ENCODE data around the gene CRMP1. TPM values are rescaled to one million over a fixed set of nuclear protein-coding genes. Genes with fewer than 3 reads are reported as not detected.

CRMP1 gene
- total and polyA plus RNA-seq, 2 experiments from 2014 or later: 1.3 TPM; not detected in 1

GRCh38 chr4:5869966-5870619 is 22.8 kb downstream of the CRMP1 start:
- H3K9ac ChIP-seq: no peak overlapping the region
- H3K4me2 ChIP-seq (ENCODE audit: unreplicated experiment): no peak overlapping the region
- no peaks in the 10 kb centered on the region for H3K9me2 ChIP-seq (ENCODE audit: insufficient read depth)
- H3K36me3 ChIP-seq (ENCODE audit: low read depth): no peaks in the 10 kb centered on the region
- no peaks in the 10 kb centered on the region for H3K4me1 ChIP-seq (ENCODE audit: insufficient read depth)
- no peaks in the 10 kb centered on the region for H3K9me3 ChIP-seq (ENCODE audit: low read depth)
- H3F3A ChIP-seq (ENCODE audit: insufficient read depth): peaks cover 4% of the 10 kb centered on the region
- in situ Hi-C loops (cut with MboI): no loop called here
- no peak for DNase-seq
- H2AFZ ChIP-seq: no peak overlapping the region
- H3K27ac ChIP-seq: no peak overlapping the region
- no peaks in the 10 kb centered on the region for H3K79me2 ChIP-seq (ENCODE audit: insufficient read depth)
- no peaks in the 10 kb centered on the region for H3K27me3 ChIP-seq (replicated peaks; ENCODE audit: insufficient read depth)
- TF ChIP-seq EZH2 (IDR thresholded peaks at IDR 0.05; ENCODE audit: insufficient read depth, poor library complexity, severe bottlenecking): no peak
- TF ChIP-seq EZH2phosphoT487 (IDR thresholded peaks at IDR 0.05; ENCODE audit: insufficient read depth, low read depth): no peak
- H4K20me1 ChIP-seq (ENCODE audit: insufficient read depth): no peaks in the 10 kb centered on the region
- H3K4me3 ChIP-seq: no peak overlapping the region
- WGBS, 2 experiments (ENCODE audit: low coverage in 1 of 2, low lambda C conversion rate in 2 of 2, missing lambda C conversion rate in 2 of 2): 46 to 47% methylated on average over 14 of the region's 14 CpGs

DNA sequence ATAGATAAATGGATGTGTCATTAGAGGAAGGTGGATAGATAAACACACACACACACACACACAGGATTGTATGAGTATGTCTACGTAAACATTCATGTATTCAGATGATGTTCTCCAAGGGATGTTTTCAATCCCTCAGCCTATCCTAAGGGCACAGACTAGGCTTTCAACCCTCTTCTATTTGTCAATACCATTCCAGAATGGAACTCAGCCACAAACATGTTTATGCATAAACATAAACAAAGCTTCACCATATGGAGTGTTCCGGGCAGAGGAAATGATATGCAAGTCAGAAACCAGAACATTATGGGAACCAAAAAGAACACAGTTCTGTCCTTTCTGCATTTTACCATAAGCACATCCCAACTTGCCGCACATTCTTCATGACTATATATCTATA is 25.0 kb downstream of the CRMP1 start:
- H3K27me3 ChIP-seq (replicated peaks; ENCODE audit: insufficient read depth): no peaks in the 10 kb centered on the region
- DNase-seq: no peak
- no peaks in the 10 kb centered on the region for H3K79me2 ChIP-seq (ENCODE audit: insufficient read depth)
- no peak overlapping the region for H3K4me3 ChIP-seq
- no peak for TF ChIP-seq EZH2 (IDR thresholded peaks at IDR 0.05; ENCODE audit: insufficient read depth, poor library complexity, severe bottlenecking)
- TF ChIP-seq EZH2phosphoT487 (IDR thresholded peaks at IDR 0.05; ENCODE audit: insufficient read depth, low read depth): no peak
- WGBS, 2 experiments (ENCODE audit: low coverage in 1 of 2, low lambda C conversion rate in 2 of 2, missing lambda C conversion rate in 2 of 2): 86 to 92% methylated on average over 3 of the region's 3 CpGs
- H3K9me2 ChIP-seq (ENCODE audit: insufficient read depth): no peaks in the 10 kb centered on the region
- no peak overlapping the region for H2AFZ ChIP-seq
- no peaks in the 10 kb centered on the region for H3F3A ChIP-seq (ENCODE audit: insufficient read depth)
- H3K4me1 ChIP-seq (ENCODE audit: insufficient read depth): 0 out of 2 replicates have a peak, but pooled peaks cover 6% of the 10 kb centered on the region
- no peaks in the 10 kb centered on the region for H3K9me3 ChIP-seq (ENCODE audit: low read depth)
- no peaks in the 10 kb centered on the region for H3K36me3 ChIP-seq (ENCODE audit: low read depth)
- H3K9ac ChIP-seq: no peak overlapping the region
- H3K27ac ChIP-seq: no peak overlapping the region
- no peaks in the 10 kb centered on the region for H4K20me1 ChIP-seq (ENCODE audit: insufficient read depth)
- in situ Hi-C loops (cut with MboI): no loop called here
- H3K4me2 ChIP-seq (ENCODE audit: unreplicated experiment): no peak overlapping the region

DNA sequence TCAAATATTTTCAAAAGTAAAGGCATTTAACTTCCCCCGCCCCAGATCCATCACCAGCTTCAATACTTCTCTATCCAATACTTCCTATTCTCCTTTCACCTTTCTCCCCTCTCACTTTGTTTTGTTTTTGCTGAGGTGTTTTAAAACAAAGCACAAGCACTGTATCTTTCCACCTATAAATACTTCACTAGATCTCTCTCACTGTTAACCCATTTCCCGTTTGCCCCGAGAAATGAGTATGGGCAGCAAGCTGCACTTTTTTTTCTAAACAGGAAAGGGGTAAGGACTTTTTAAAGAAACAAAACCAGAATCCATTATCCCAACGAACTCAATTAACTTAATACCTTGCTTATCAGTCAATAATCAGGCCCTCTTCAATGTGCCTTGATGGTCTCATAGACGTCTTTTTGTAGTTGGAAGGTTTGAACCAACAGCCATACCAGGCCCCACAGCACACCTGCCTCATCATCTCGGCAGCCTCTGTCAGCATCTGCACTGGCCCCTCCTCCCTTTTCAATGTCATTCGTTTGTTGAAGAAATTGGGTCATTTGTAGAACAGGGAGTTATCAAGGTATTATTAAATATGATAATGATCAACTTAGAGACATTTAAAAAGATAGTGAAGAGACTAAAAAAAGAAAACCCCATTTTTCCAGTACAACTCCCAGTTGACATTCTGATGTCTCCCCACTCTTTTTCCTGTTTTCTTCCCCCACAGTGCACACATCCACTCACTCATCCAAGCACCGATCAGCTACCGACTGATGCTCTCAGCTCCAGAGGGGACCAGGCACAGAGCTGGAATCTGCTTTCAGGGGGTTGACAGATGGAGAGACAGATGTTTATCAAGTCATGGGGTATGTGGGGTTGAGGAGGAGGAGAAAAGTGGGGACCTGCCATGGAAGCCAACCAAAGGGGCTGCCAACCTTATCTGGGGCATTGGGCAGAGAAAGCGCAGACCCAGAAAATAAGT is 25.8 kb downstream of the CRMP1 start:
- H3K79me2 ChIP-seq (ENCODE audit: insufficient read depth): no peaks in the 10 kb centered on the region
- H2AFZ ChIP-seq: no peak overlapping the region
- H3K4me3 ChIP-seq: no peak overlapping the region
- no peaks in the 10 kb centered on the region for H3K9me3 ChIP-seq (ENCODE audit: low read depth)
- no peak overlapping the region for H3K4me2 ChIP-seq (ENCODE audit: unreplicated experiment)
- no peaks in the 10 kb centered on the region for H4K20me1 ChIP-seq (ENCODE audit: insufficient read depth)
- H3K36me3 ChIP-seq (ENCODE audit: low read depth): no peaks in the 10 kb centered on the region
- no peaks in the 10 kb centered on the region for H3K27me3 ChIP-seq (replicated peaks; ENCODE audit: insufficient read depth)
- WGBS, 2 experiments (ENCODE audit: low coverage in 1 of 2, low lambda C conversion rate in 2 of 2, missing lambda C conversion rate in 2 of 2): 64% methylated on average over 10 of the region's 10 CpGs
- H3K27ac ChIP-seq: no peak overlapping the region
- no peaks in the 10 kb centered on the region for H3K9me2 ChIP-seq (ENCODE audit: insufficient read depth)
- TF ChIP-seq EZH2phosphoT487 (IDR thresholded peaks at IDR 0.05; ENCODE audit: insufficient read depth, low read depth) (no peak), EZH2 (IDR thresholded peaks at IDR 0.05; ENCODE audit: insufficient read depth, poor library complexity, severe bottlenecking) (no peak)
- in situ Hi-C loops (cut with MboI): no loop called here
- H3K9ac ChIP-seq: no peak overlapping the region
- H3F3A ChIP-seq (ENCODE audit: insufficient read depth): no peaks in the 10 kb centered on the region
- 0 out of 2 replicates have a peak, but pooled peaks cover 6% of the 10 kb centered on the region for H3K4me1 ChIP-seq (ENCODE audit: insufficient read depth)
- no peak for DNase-seq

GRCh38 chr4:5865896-5866599 is 26.8 kb downstream of the CRMP1 start:
- in situ Hi-C loops (cut with MboI): no loop called here
- Histone ChIP-seq H3K27me3 (replicated peaks; ENCODE audit: insufficient read depth) (no peaks in the 10 kb centered on the region), H3K27ac (no peak overlapping the region), H3K9ac (no peak overlapping the region), H3K9me2 (ENCODE audit: insufficient read depth) (no peaks in the 10 kb centered on the region), H2AFZ (no peak overlapping the region), H3F3A (ENCODE audit: insufficient read depth) (no peaks in the 10 kb centered on the region), H4K20me1 (ENCODE audit: insufficient read depth) (no peaks in the 10 kb centered on the region), H3K36me3 (ENCODE audit: low read depth) (no peaks in the 10 kb centered on the region), H3K9me3 (ENCODE audit: low read depth) (no peaks in the 10 kb centered on the region), H3K4me3 (no peak overlapping the region), H3K4me1 (ENCODE audit: insufficient read depth) (0 out of 2 replicates have a peak, but pooled peaks cover 6% of the 10 kb centered on the region), H3K79me2 (ENCODE audit: insufficient read depth) (no peaks in the 10 kb centered on the region), H3K4me2 (ENCODE audit: unreplicated experiment) (no peak overlapping the region)
- 68% methylated on average over 12 of the region's 12 CpGs for WGBS, 2 experiments (ENCODE audit: low coverage in 1 of 2, low lambda C conversion rate in 2 of 2, missing lambda C conversion rate in 2 of 2)
- TF ChIP-seq EZH2phosphoT487 (IDR thresholded peaks at IDR 0.05; ENCODE audit: insufficient read depth, low read depth) (no peak), EZH2 (IDR thresholded peaks at IDR 0.05; ENCODE audit: insufficient read depth, poor library complexity, severe bottlenecking) (no peak)
- DNase-seq: no peak
